HepG2 (cell line): ENCODE measurements around the gene INTS3. TPM values are rescaled to one million over a fixed set of nuclear protein-coding genes. Genes with fewer than 3 reads are reported as not detected.

Experiments
- DNMT1 ChIP-seq: sonication (generic); formaldehyde crosslinking; IDR thresholded peaks from 2 replicates; pipeline ENCODE4 v1.5.1; 2020; ENCODE audit warnings: mild to moderate bottlenecking, missing genetic modification reagents
- ELF1 ChIP-seq: sonication (generic); formaldehyde crosslinking; IDR thresholded peaks from 2 replicates; pipeline ENCODE4 v1.4.0; 2020; ENCODE audit warnings: missing genetic modification reagents
- KDM2A ChIP-seq: sonication (generic); formaldehyde crosslinking; IDR thresholded peaks from 2 replicates; pipeline ENCODE4 v1.4.0; 2020; ENCODE audit warnings: low read depth, missing genetic modification reagents, borderline replicate concordance
- RFX1 ChIP-seq: fragments of 450-650 bp; IDR thresholded peaks from 2 replicates; pipeline ENCODE4 v1.6.1; 2017
- SCMH1 ChIP-seq: sonication (generic); formaldehyde crosslinking; IDR thresholded peaks from 2 replicates; pipeline ENCODE4 v1.9.0; 2021; ENCODE audit warnings: missing genetic modification reagents, mild to moderate bottlenecking, borderline replicate concordance
- STAG1 ChIP-seq: sonication (generic); formaldehyde crosslinking; IDR thresholded peaks from 2 replicates; pipeline ENCODE4 v1.4.0; 2020; ENCODE audit warnings: missing genetic modification reagents
- TRIM24 ChIP-seq: sonication (generic); formaldehyde crosslinking; IDR thresholded peaks from 2 replicates; pipeline ENCODE4 v1.8.0; 2022; ENCODE audit warnings: mild to moderate bottlenecking, missing genetic modification reagents
- ZFP36L2 ChIP-seq: sonication (generic); formaldehyde crosslinking; IDR thresholded peaks from 2 replicates; pipeline ENCODE4 v1.4.0; 2020; ENCODE audit warnings: missing genetic modification reagents
- ZNF180 ChIP-seq: sonication (generic); formaldehyde crosslinking; IDR thresholded peaks from 2 replicates; pipeline ENCODE4 v1.4.0; 2020; ENCODE audit warnings: low read depth, missing genetic modification reagents, borderline replicate concordance
- ZNF292 ChIP-seq: sonication (generic); formaldehyde crosslinking; IDR thresholded peaks from 2 replicates; pipeline ENCODE4 v1.8.1; 2022; ENCODE audit warnings: mild to moderate bottlenecking, low read depth, missing genetic modification reagents, borderline replicate concordance
- ZNF382 ChIP-seq: sonication (generic); formaldehyde crosslinking; IDR thresholded peaks from 2 replicates; pipeline ENCODE4 v1.5.0; 2020; ENCODE audit warnings: missing genetic modification reagents, mild to moderate bottlenecking, borderline replicate concordance
- ZNF703 ChIP-seq: sonication (generic); formaldehyde crosslinking; IDR thresholded peaks from 2 replicates; pipeline ENCODE4 v1.5.1; 2020; ENCODE audit warnings: missing genetic modification reagents, mild to moderate bottlenecking, moderate library complexity, borderline replicate concordance
- ZNF737 ChIP-seq: sonication (generic); formaldehyde crosslinking; IDR thresholded peaks from 2 replicates; pipeline ENCODE4 v1.5.0; 2020; ENCODE audit warnings: missing genetic modification reagents, mild to moderate bottlenecking, borderline replicate concordance
- ZNF776 ChIP-seq: sonication (generic); formaldehyde crosslinking; IDR thresholded peaks from 2 replicates; pipeline ENCODE4 v1.4.0; 2020; ENCODE audit warnings: mild to moderate bottlenecking, missing genetic modification reagents
- ZNF788 ChIP-seq: sonication (generic); formaldehyde crosslinking; IDR thresholded peaks from 2 replicates; pipeline ENCODE4 v1.5.0; 2020; ENCODE audit warnings: mild to moderate bottlenecking, missing genetic modification reagents, borderline replicate concordance
- ZSCAN25 ChIP-seq: sonication (generic); formaldehyde crosslinking; IDR thresholded peaks from 2 replicates; pipeline ENCODE4 v1.8.0; 2022; ENCODE audit warnings: mild to moderate bottlenecking, missing genetic modification reagents
- polyA plus RNA-seq, 8 experiments: library from polyadenylated mRNA; depleted of rRNA in 3 of 8; stranded (reverse) in 7 of 8; unstranded in 1 of 8; fragments of >200 nt; fragmentation: Illumina TruSeq in 4 of 8; extraction: Trizol in 4 of 8; gene quantifications; 2 replicates each; pipeline versions ENCODE4 v1.2.1 to v1.2.3, GENCODE V29; 2011 to 2016; ENCODE audit warnings: low read depth in 4 of 8, missing spikeins in 1 of 8, mixed read lengths in 1 of 8; ENCODE audit not compliant: insufficient read depth in 1 of 8
- total RNA-seq, 5 experiments: library from RNA; depleted of rRNA; stranded (reverse); fragments of >200 nt; fragmentation: Illumina TruSeq; extraction: Trizol; gene quantifications; 2 replicates each; pipeline ENCODE4 v1.2.3, GENCODE V29; 2016; ENCODE audit warnings: low read depth in 1 of 5
- TF ChIP-seq, protein P1 (sequence below): sonication (generic); formaldehyde crosslinking; IDR thresholded peaks from 2 replicates; pipeline ENCODE4 v1.4.0; 2020; ENCODE audit warnings: missing genetic modification reagents, borderline replicate concordance
- TF ChIP-seq, protein P2 (sequence below), 2 experiments: sonication (generic) in 1 of 2; formaldehyde crosslinking in 1 of 2; IDR thresholded peaks; 2 replicates each; pipeline versions ENCODE4 v1.5.1 to v1.6.1; 2011 to 2020; ENCODE audit warnings: borderline replicate concordance in 1 of 2, low read depth in 1 of 2, low read length in 1 of 2, mild to moderate bottlenecking in 1 of 2, missing genetic modification reagents in 1 of 2, moderate library complexity in 1 of 2
- TF ChIP-seq, protein P3 (sequence below): sonication (generic); formaldehyde crosslinking; IDR thresholded peaks from 2 replicates; pipeline ENCODE4 v1.5.0; 2020; ENCODE audit warnings: missing genetic modification reagents
- TF ChIP-seq, protein P4 (sequence below): sonication (generic); formaldehyde crosslinking; IDR thresholded peaks from 2 replicates; pipeline ENCODE4 v1.5.1; 2020; ENCODE audit warnings: missing genetic modification reagents, mild to moderate bottlenecking, borderline replicate concordance

INTS3 gene
- total and polyA plus RNA-seq, 2 of the 13 experiments (the other 11 are each of a cell fraction or from before 2014, with no cell fraction given): 17.2 to 27.2 TPM

DNA sequence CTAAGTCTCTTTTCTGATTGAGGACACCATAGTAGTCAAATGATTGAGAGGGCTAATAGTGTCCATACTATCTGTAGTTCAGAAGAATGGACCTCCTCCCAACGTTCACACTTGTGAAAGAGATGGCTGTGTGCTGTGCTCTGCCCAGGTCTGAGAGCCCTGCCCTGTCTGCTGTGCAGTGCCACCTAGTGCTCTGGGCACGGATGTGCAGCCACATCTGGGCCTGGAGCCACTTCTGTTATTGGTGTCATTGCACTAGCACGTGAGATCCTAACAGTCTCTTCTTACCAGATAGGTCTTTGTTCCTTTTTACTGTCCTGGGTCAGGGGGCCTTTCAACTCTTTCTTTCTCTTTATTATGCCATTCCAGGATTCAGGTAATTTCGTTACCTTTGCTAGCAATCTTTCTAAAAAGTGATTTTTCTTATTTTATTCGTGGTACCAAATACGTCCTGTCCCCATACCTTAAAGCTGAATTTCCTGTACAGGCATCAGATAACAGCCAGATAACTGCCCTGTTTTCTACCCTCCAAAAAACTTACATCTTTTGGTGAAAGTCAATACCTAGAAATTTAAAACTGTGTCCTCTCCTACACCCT lies 21.7 kb downstream of the INTS3 start (continued):
- TF ChIP-seq SCMH1 (no peak), KDM2A (peak; percentile 77; the same call in 1 of the 2 replicates), ELF1 (no peak), RFX1 (no peak), ZNF776 (CRISPR knock-in tag) (no peak), ZNF180 (CRISPR knock-in tag) (no peak), ZNF292 (CRISPR knock-in tag) (no peak), ZNF382 (CRISPR knock-in tag) (no peak), DNMT1 (no peak), ZNF703 (no peak), ZNF737 (no peak), ZSCAN25 (CRISPR knock-in tag) (no peak), ZNF788 (CRISPR knock-in tag) (peak; percentile 28; the same call in 1 of the 2 replicates), TRIM24 (CRISPR knock-in tag) (no peak), STAG1 (CRISPR knock-in tag) (peak; percentile 92), ZFP36L2 (no peak)
- TF ChIP-seq, protein P1, sequence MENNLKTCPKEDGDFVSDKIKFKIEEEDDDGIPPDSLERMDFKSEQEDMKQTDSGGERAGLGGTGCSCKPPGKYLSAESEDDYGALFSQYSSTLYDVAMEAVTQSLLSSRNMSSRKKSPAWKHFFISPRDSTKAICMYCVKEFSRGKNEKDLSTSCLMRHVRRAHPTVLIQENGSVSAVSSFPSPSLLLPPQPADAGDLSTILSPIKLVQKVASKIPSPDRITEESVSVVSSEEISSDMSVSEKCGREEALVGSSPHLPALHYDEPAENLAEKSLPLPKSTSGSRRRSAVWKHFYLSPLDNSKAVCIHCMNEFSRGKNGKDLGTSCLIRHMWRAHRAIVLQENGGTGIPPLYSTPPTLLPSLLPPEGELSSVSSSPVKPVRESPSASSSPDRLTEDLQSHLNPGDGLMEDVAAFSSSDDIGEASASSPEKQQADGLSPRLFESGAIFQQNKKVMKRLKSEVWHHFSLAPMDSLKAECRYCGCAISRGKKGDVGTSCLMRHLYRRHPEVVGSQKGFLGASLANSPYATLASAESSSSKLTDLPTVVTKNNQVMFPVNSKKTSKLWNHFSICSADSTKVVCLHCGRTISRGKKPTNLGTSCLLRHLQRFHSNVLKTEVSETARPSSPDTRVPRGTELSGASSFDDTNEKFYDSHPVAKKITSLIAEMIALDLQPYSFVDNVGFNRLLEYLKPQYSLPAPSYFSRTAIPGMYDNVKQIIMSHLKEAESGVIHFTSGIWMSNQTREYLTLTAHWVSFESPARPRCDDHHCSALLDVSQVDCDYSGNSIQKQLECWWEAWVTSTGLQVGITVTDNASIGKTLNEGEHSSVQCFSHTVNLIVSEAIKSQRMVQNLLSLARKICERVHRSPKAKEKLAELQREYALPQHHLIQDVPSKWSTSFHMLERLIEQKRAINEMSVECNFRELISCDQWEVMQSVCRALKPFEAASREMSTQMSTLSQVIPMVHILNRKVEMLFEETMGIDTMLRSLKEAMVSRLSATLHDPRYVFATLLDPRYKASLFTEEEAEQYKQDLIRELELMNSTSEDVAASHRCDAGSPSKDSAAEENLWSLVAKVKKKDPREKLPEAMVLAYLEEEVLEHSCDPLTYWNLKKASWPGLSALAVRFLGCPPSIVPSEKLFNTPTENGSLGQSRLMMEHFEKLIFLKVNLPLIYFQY (CRISPR knock-in tag): no peak
- TF ChIP-seq, protein P2, sequence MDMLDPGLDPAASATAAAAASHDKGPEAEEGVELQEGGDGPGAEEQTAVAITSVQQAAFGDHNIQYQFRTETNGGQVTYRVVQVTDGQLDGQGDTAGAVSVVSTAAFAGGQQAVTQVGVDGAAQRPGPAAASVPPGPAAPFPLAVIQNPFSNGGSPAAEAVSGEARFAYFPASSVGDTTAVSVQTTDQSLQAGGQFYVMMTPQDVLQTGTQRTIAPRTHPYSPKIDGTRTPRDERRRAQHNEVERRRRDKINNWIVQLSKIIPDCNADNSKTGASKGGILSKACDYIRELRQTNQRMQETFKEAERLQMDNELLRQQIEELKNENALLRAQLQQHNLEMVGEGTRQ (IDR thresholded peaks at IDR 0.05; ENCODE audit: low read depth, low read length): no peak
- TF ChIP-seq, protein P2 (CRISPR knock-in tag; IDR thresholded peaks at IDR 0.05; ENCODE audit: borderline replicate concordance): no peak
- TF ChIP-seq, protein P3, sequence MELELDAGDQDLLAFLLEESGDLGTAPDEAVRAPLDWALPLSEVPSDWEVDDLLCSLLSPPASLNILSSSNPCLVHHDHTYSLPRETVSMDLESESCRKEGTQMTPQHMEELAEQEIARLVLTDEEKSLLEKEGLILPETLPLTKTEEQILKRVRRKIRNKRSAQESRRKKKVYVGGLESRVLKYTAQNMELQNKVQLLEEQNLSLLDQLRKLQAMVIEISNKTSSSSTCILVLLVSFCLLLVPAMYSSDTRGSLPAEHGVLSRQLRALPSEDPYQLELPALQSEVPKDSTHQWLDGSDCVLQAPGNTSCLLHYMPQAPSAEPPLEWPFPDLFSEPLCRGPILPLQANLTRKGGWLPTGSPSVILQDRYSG (CRISPR knock-in tag): no peak
- TF ChIP-seq, protein P4, sequence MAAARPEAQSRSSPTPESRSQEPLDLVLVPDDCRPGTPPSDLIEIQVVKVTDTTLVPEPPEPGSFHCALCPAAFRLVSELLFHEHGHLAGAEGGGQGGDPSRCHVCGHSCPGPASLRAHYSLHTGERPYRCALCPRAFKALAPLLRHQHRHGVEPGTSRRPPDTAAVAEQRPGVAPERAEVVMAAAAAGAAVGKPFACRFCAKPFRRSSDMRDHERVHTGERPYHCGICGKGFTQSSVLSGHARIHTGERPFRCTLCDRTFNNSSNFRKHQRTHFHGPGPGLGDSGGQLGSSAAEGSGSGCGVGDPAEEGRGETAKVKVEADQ (CRISPR knock-in tag): no peak
